ELR (cell line): ENCODE data around the gene MPST.

Source experiments
- DNase-seq: peaks from one replicate; pipeline ENCODE4 v3.0.0-alpha.2; 2015; ENCODE audit warnings: low read depth

MPST gene

GRCh38 chr22:37044634-37045625 lies 25.4 kb downstream of the MPST start:
- no peak for DNase-seq

DNA sequence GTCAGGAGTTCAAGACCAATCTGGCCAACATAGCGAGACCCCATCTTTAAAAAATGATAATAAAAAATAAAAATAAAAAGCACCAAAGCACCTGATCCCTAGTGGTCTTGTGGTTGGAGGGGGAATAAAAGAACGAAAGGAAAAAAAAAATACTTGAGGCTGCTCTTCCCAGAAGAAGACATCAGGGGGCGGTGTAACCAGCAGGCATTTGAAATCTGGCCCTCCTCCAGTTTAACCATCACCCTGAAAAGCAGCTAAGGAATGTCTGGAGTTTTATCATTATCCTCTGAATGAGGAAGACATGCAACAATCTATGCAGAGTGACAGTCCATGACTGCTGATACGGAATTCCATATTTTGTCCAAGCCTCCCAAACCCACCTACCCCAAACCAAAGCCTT lies 26.4 kb downstream of the MPST start:
- peak; percentile 63 for DNase-seq

GRCh38 chr22:37046589-37046988 lies 27.0 kb downstream of the MPST start:
- DNase-seq: no peak

GRCh38 chr22:37047006-37047405 lies 27.5 kb downstream of the MPST start:
- no peak for DNase-seq

GRCh38 chr22:37048133-37048532 lies 28.6 kb downstream of the MPST start:
- DNase-seq: no peak

- DNase-seq: no peak
Measured at GRCh38 chr22:37049224-37049623, 29.7 kb downstream of the MPST start.

- DNase-seq: no peak
Measured at GRCh38 chr22:37050913-37051312, 31.4 kb downstream of the MPST start.

GRCh38 chr22:37051391-37052385 lies 32.1 kb downstream of the MPST start, which contains the start of gene KCTD17:
Gene KCTD17 (plus strand): TSS chr22:37051742. CDS start chr22:37051761, 19 bp downstream.
- DNase-seq: peak; percentile 83

DNA sequence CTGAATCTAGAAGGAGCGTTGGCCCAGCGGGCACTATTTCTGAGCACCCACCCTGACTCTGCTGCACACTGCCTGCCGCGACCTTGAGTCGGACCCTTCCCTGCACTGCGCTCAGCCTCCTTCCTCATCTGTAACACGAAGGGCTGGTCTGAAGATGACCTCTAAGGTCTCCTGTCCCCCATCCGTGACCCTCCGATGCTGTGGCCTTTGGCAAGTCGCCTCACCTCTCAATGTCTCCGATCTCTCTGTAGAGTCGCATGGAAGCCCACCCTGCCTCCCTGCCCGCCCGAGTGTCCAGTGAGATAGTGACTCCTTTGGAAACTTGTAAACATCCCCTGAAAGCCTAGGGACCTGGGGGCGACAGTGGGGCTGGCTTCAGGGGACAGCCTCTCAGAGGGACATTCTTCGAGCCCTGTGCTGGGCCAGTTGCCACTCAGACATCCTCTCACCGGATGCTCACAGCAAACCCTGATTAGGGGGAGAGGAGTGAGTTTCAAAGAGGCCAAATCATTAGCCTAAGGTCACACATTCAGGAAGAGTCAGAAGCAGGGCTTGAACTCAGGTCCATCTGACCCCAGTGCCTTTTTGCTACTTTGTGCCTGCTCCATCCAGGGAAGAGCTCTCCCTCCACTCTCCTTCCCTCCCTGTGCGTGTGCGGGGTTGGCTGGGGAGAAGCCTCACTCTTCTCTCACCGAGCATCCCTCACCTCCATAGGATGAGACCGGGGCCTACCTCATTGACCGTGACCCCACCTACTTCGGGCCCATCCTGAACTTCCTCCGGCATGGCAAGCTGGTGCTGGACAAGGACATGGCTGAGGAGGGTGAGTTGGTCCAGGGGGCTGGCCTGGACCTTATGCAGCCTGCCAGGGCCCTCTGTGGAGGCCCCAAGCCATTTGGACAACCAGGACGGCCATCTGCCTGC lies 33.1 kb downstream of the MPST start:
- no peak for DNase-seq

GRCh38 chr22:37053310-37054055 lies 33.9 kb downstream of the MPST start:
- DNase-seq: no peak

DNA sequence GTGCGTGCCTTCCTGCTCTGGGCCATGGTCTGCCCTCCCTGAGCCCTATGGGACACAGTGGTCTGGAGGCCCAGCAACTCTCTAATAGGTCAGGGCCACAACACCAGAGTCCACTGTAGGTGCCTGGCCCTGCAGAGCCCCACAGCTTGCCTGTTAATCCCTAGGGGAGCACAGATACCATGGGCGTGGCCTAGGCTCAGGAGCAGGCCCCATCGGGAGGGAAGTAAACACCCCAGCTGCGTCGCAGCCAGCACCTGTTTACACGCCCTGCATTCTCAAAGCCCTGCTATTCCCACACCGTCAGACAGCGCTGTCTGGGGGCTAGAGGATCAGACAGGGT lies 34.5 kb downstream of the MPST start:
- no peak for DNase-seq

GRCh38 chr22:37054600-37055365 lies 35.2 kb downstream of the MPST start:
- DNase-seq: no peak

DNA sequence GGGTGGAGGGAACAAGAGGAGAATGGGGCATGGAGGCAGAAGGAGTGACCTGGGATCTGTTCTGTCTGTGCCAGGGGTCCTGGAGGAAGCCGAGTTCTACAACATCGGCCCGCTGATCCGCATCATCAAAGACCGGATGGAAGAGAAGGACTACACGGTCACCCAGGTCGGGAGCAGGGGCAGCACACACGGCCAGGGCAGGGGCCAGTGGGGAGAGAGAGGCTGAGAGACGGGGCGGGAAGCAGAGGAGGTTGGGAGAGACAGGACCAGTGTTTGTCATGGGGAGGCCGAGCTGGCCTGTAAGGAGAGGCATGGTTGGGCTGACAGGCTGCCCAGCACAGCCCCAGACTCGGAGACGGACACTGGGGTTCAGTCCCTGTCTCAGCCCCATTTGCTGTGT lies 36.7 kb downstream of the MPST start:
- no peak for DNase-seq

DNA sequence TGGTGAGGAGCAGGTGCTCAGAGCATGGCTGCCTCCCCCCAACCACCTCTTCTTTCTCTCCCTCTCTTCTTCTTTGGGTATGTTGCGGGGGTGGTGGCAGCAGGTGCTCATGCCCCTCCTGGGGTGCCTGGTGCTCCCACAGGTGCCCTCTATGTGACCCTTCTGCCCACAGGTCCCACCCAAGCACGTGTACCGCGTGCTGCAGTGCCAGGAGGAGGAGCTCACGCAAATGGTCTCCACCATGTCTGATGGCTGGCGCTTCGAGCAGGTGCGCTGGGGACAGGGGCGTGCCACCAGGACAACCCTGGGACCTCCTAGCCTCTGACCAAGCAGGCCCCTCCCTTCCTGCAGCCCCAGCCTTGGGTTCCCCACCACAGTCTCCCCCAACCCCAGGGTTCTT lies 37.7 kb downstream of the MPST start:
- DNase-seq: no peak

DNA sequence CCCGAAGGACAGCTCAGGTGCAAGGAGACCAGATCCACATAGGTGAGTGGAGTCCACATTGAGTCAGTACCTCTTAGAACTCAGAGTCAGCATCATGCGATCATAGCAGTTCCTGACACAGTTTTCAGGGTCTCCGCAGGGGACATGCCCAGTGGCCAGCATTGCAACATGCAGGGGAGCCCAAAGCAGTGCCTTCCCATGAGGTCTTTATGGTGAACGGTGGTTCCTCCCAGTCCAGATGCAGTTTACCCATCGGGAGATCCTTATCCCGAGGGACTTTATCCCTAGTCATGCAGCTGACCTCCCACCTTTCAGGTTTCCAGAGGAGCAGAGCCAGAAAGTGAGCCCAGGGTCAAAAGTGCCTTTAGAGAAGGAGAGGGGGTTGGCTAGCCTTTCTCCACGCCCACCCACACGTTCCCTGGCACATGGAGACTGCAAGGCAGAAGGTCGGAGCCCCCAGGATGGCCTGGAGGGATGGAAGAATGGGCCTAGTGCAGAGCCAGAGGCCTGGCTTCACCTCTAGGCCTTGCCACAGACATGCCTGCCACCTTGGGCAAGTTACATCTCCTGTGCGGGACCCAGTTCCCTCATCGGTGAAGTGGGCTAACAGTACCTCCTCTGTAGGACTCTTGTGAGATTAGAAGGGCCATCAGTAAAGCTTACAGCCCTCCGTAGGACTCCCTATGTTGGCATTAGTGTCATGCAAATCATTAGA lies 38.4 kb downstream of the MPST start:
- DNase-seq: no peak

GRCh38 chr22:37058917-37059701 lies 39.6 kb downstream of the MPST start:
- no peak for DNase-seq

- no peak for DNase-seq
Measured at GRCh38 chr22:37059876-37060449, 40.4 kb downstream of the MPST start.
